OCI-LY7 (cell line): ENCODE measurements around the gene HNRNPD. TPM values are rescaled to one million over a fixed set of nuclear protein-coding genes. Genes with fewer than 3 reads are reported as not detected.
A peak's percentile ranks its signal among the peaks of the same experiment; 100 is the strongest.

Experiments used
- BruUV-seq: library from RNA; stranded (reverse); fragments of 400-500 nt; replicated peaks from 2 replicates; lab custom pipeline; 2021; lab: Mats Ljungman, UMichigan
- CTCF ChIA-PET: fragments of 300-600 bp; sonication (Branson Sonifier 250); formaldehyde crosslinking; loops from one replicate; lab custom pipeline; 2022; ENCODE audit warnings: antibody characterized with exemption; ENCODE audit not compliant: unreplicated experiment; lab: Charles Lee
- POLR2A ChIA-PET: fragments of 300-600 bp; sonication (Branson Sonifier 250); formaldehyde crosslinking; loops from one replicate; lab custom pipeline; 2022; ENCODE audit warnings: antibody characterized with exemption; lab: Charles Lee
- DNase-seq: peaks from one replicate; pipeline ENCODE4 v3.0.0-alpha.2; 2015; ENCODE audit warnings: low spot score
- H2AFZ ChIP-seq: fragments of 200-600 bp; sonication (generic), shearing (Covaris generic); 2 replicates; pipeline ENCODE4 v1.6.1; 2014; ENCODE audit warnings: mild to moderate bottlenecking, antibody characterized with exemption, low read length, moderate library complexity
- H3K27ac ChIP-seq: fragments of 200-600 bp; sonication (generic); 2 replicates; pipeline ENCODE4 v1.5.1; 2014; ENCODE audit warnings: mixed run types, low read depth, mild to moderate bottlenecking, moderate library complexity, low read length, inconsistent platforms; ENCODE audit not compliant: poor library complexity, severe bottlenecking
- H3K36me3 ChIP-seq: fragments of 200-600 bp; sonication (generic); 2 replicates; pipeline ENCODE4 v1.6.1; 2014; ENCODE audit warnings: mild to moderate bottlenecking, antibody characterized with exemption, low read length, moderate library complexity, mixed read lengths; ENCODE audit not compliant: insufficient read depth
- H3K4me1 ChIP-seq: fragments of 200-600 bp; sonication (generic); 2 replicates; pipeline ENCODE4 v1.5.1; 2014; ENCODE audit warnings: mild to moderate bottlenecking, low read length; ENCODE audit not compliant: insufficient read depth, poor library complexity, severe bottlenecking
- H3K4me2 ChIP-seq: fragments of 200-600 bp; sonication (generic); 2 replicates; pipeline ENCODE4 v1.6.1; 2014; ENCODE audit warnings: mild to moderate bottlenecking, low read length
- H3K4me3 ChIP-seq: fragments of 200-600 bp; sonication (generic); 2 replicates; pipeline ENCODE4 v1.5.1; 2014; ENCODE audit warnings: mild to moderate bottlenecking, low read depth, low read length; ENCODE audit not compliant: poor library complexity, severe bottlenecking
- H3K79me2 ChIP-seq: fragments of 200-600 bp; sonication (generic); 2 replicates; pipeline ENCODE4 v1.6.1; 2016; ENCODE audit warnings: low read depth, mild to moderate bottlenecking, low read length, moderate library complexity, mixed read lengths; ENCODE audit not compliant: insufficient read depth
- H3K9me2 ChIP-seq: fragments of 200-600 bp; sonication (generic); 2 replicates; pipeline ENCODE4 v1.6.1; 2016; ENCODE audit warnings: mild to moderate bottlenecking, low read length, mixed read lengths; ENCODE audit not compliant: insufficient read depth
- H3K9me3 ChIP-seq: fragments of 200-600 bp; sonication (generic); 2 replicates; pipeline ENCODE4 v1.6.1; 2014; ENCODE audit warnings: mild to moderate bottlenecking, mixed run types, low read length, mixed read lengths
- H4K20me1 ChIP-seq: fragments of 200-600 bp; sonication (generic); 2 replicates; pipeline ENCODE4 v1.6.1; 2014; ENCODE audit warnings: mild to moderate bottlenecking, antibody characterized with exemption, low read length, moderate library complexity, mixed read lengths; ENCODE audit not compliant: insufficient read depth
- EZH2phosphoT487 ChIP-seq: fragments of 200-600 bp; sonication (generic); IDR thresholded peaks from 2 replicates; pipeline ENCODE4 v1.6.1; 2018; ENCODE audit warnings: low read depth, borderline replicate concordance, mild to moderate bottlenecking, mixed run types, antibody characterized with exemption, low read length, moderate library complexity, mixed read lengths
- intact Hi-C: fragments of 100-400 bp; cut with micrococcal nuclease; formaldehyde crosslinking; loops from one replicate; pipeline ENCODE4 v1.10.0; 2022; ENCODE audit not compliant: unreplicated experiment
- total RNA-seq, 2 experiments: library from RNA; depleted of rRNA in 1 of 2; stranded (reverse); fragments of >200 nt in 1 of 2; shearing (Covaris generic) in 1 of 2; gene quantifications; 2 replicates each; pipeline ENCODE4 v1.2.3, GENCODE V29; 2014 to 2022
- TF ChIP-seq, protein P1 (sequence below): fragments of 200-600 bp; sonication (generic); conservative IDR thresholded peaks from 2 replicates; pipeline ENCODE4 v1.5.1; 2014; ENCODE audit warnings: mild to moderate bottlenecking, antibody characterized with exemption, low read length, moderate library complexity, mixed read lengths

The HNRNPD gene
- total RNA-seq, 2 experiments from 2014 or later, result 127 to 572 TPM

- H3K4me2 ChIP-seq, result peak overlapping the region; percentile 25; the same call in 1 of the 2 replicates
- H3K9me2 ChIP-seq, result no peaks in the 10 kb centered on the region
- CTCF ChIA-PET, result interaction anchor here (0.6 kb wide), 1 partner anchor 87 kb away, joined by 4 read pairs; no protein-coding TSS in a partner anchor
- peak; percentile 50 for DNase-seq
- BruUV-seq, result no TSS peak
- H3K27ac ChIP-seq, result peak overlapping the region; percentile 6
- H3K9me3 ChIP-seq, result no peaks in the 10 kb centered on the region
- TF ChIP-seq, protein P1, sequence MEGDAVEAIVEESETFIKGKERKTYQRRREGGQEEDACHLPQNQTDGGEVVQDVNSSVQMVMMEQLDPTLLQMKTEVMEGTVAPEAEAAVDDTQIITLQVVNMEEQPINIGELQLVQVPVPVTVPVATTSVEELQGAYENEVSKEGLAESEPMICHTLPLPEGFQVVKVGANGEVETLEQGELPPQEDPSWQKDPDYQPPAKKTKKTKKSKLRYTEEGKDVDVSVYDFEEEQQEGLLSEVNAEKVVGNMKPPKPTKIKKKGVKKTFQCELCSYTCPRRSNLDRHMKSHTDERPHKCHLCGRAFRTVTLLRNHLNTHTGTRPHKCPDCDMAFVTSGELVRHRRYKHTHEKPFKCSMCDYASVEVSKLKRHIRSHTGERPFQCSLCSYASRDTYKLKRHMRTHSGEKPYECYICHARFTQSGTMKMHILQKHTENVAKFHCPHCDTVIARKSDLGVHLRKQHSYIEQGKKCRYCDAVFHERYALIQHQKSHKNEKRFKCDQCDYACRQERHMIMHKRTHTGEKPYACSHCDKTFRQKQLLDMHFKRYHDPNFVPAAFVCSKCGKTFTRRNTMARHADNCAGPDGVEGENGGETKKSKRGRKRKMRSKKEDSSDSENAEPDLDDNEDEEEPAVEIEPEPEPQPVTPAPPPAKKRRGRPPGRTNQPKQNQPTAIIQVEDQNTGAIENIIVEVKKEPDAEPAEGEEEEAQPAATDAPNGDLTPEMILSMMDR, result peak; percentile 86
- TF ChIP-seq EZH2phosphoT487, result no peak
- H3K4me1 ChIP-seq, result peaks cover 47% of the 10 kb centered on the region
- H3K79me2 ChIP-seq, result peaks cover 100% of the 10 kb centered on the region
- H3K36me3 ChIP-seq, result peaks cover 97% of the 10 kb centered on the region
- POLR2A ChIA-PET, result interaction anchor here (0.8 to 2.7 kb wide), 10 partner anchors 8 to 1339 kb away, joined by 3 to 9 read pairs (median 4); partner anchors contain the start of gene HNRNPD
- intact Hi-C loops, result loop anchor here (2.0 kb wide), 2 partner anchors 76 to 86 kb away; no protein-coding TSS in a partner anchor
- no peak overlapping the region for H2AFZ ChIP-seq
- peaks cover 82% of the 10 kb centered on the region for H4K20me1 ChIP-seq
- H3K4me3 ChIP-seq, result no peak overlapping the region
These were observed 13.3 kb downstream of the HNRNPD start for GRCh38 chr4:82360298-82361177.

GRCh38 chr4:82358847-82359246 lies 14.9 kb downstream of the HNRNPD start:
- CTCF ChIA-PET, result no interaction called here
- no peak overlapping the region for H2AFZ ChIP-seq
- H3K4me1 ChIP-seq, result peaks cover 30% of the 10 kb centered on the region
- H3K9me2 ChIP-seq, result no peaks in the 10 kb centered on the region
- intact Hi-C loops, result no loop called here
- BruUV-seq, result no TSS peak
- peaks cover 100% of the 10 kb centered on the region for H3K79me2 ChIP-seq
- DNase-seq, result no peak
- peaks cover 68% of the 10 kb centered on the region for H4K20me1 ChIP-seq
- TF ChIP-seq EZH2phosphoT487, result no peak
- TF ChIP-seq, protein P1, result no peak
- H3K9me3 ChIP-seq, result no peaks in the 10 kb centered on the region
- H3K36me3 ChIP-seq, result peaks cover 97% of the 10 kb centered on the region
- POLR2A ChIA-PET, result interaction anchor here (1.1 to 1.4 kb wide), 2 partner anchors 7 to 14 kb away, joined by 3 to 4 read pairs; no protein-coding TSS in a partner anchor
- H3K4me3 ChIP-seq, result no peak overlapping the region
- no peak overlapping the region for H3K27ac ChIP-seq
- H3K4me2 ChIP-seq, result no peak overlapping the region
